Measurements from ENCODE around the gene PPT2.

DNA sequence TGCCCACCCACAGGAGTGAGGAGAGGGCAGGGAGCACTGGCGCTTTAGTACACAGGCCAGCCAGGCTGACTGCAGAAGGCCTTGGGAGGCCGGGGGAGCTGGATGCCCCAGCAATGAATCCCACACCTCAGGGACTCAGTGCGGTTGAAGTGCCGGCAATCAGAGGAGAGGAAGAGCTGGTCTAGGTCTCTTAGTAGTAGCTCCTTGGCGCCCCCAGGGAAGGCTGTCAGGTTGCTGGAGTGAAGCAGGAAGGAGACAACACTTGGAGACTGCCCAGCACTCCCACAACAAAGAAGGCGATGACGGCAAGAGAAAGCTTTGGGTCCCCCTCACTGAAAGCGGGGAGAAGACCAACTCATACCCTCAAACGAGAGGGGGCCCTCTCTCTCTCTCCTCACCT is 36.5 kb upstream of the PPT2 start:
- TF ChIP-seq EZH2phosphoT487 (IDR thresholded peaks at IDR 0.05; ENCODE audit: low read depth, severe bottlenecking, unreplicated experiment) (no peak), EZH2 (IDR thresholded peaks at IDR 0.05; ENCODE audit: borderline replicate concordance) (no peak)
- TF ChIP-seq, protein P1, sequence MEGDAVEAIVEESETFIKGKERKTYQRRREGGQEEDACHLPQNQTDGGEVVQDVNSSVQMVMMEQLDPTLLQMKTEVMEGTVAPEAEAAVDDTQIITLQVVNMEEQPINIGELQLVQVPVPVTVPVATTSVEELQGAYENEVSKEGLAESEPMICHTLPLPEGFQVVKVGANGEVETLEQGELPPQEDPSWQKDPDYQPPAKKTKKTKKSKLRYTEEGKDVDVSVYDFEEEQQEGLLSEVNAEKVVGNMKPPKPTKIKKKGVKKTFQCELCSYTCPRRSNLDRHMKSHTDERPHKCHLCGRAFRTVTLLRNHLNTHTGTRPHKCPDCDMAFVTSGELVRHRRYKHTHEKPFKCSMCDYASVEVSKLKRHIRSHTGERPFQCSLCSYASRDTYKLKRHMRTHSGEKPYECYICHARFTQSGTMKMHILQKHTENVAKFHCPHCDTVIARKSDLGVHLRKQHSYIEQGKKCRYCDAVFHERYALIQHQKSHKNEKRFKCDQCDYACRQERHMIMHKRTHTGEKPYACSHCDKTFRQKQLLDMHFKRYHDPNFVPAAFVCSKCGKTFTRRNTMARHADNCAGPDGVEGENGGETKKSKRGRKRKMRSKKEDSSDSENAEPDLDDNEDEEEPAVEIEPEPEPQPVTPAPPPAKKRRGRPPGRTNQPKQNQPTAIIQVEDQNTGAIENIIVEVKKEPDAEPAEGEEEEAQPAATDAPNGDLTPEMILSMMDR (IDR thresholded peaks at IDR 0.05; ENCODE audit: poor library complexity) = no peak
